Effector CD4-positive, alpha-beta T cell (primary cell): ENCODE measurements around the gene KDM8.
A peak's percentile ranks its signal among the peaks of the same experiment; 100 is the strongest.

Source experiments
- DNase-seq: peaks from one replicate; pipeline ENCODE4 v3.0.0-alpha.2; 2020

The KDM8 gene

DNA sequence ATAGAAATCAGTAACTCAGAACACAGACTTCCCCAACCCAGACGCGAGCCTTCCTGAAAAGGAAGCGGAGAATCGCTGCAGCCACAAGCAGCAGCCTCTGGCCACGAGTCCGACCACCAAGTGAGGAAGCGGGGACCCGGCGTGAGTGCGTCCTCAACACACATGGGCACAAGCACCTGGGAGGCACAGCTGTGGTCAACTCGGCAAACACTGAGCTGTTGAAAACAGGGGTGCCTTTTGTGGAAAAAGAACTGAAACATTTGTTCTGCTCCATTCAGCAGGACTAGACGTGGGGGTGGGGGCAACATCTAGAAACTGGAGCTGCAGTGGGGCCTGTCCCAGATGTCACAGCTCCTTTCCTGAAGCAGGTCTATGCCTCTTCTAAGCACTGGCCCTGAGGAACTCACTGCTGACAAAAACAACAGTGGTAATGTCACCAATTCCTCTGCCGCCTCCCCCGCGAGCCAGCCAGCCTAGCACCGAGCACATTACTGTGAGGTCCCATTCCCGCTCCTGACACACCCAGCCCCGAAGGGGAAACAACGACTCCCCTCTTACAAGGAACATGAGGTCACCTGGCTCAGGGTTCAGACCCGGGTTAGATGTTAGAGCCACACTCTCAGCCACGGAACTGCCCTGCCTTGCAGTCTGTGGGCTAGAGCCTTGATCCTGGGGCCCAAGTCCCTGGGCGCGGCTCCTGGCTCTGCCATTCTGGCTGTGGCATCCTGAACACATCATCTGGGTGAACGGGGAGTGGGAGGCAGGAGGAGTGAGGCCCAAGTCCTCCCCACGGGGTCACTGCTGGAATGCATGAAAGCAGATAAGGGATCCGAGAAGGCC lies 29.0 kb downstream of the KDM8 start:
- DNase-seq, result no peak

DNA sequence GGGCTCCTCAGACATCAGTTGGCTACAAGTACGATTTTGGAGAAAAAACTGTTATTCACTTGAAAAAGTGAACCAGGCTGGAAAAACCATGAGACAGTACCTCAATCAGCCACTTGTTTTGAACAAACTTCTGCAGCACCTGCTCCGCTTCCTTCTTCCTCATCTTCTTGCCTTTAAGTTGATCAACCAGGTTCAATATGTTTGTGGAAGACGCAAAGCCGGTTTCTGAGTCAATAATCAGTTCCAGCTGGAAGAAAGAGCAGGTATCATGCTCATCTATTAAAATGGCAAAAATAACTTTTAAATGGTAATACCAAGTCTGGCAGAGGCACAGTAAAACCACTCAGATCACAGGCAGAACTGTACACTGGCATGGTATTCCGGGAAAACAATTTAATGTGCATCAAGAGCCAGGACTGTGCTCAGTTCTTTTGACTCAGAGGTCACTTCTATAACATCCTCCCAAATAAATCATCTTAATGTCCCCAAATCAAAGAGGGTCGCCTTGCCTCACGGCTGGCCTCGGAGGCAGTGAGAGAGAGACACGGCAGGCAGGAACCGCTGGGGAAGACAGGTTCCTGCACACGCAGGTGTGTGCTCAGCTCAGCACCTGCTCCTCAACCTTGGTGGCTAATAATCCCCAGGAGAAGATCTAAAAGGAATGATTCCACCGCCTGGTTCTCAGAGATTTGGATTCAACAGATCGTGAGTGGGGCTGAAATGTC lies 29.7 kb downstream of the KDM8 start:
- DNase-seq, result no peak

DNA sequence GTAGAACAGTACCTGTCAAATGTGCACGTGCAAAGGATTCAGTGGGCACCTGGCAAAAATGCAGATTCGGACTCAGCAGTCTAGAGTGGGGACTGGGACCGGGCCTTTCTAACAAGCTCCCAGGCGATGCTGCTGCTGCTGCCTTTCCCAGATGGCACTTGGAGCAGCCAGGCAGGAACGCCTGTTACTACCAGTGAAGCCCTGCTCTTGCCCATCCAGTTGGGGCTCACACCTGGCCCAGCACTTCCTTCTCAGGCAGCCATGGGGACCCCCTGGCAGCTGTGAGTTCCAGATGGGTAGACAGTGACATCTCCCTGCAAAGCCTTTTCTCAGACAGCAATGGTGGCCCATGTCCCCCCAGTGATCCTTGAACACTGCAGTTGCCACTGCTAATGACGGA lies 30.4 kb downstream of the KDM8 start:
- no peak for DNase-seq

DNA sequence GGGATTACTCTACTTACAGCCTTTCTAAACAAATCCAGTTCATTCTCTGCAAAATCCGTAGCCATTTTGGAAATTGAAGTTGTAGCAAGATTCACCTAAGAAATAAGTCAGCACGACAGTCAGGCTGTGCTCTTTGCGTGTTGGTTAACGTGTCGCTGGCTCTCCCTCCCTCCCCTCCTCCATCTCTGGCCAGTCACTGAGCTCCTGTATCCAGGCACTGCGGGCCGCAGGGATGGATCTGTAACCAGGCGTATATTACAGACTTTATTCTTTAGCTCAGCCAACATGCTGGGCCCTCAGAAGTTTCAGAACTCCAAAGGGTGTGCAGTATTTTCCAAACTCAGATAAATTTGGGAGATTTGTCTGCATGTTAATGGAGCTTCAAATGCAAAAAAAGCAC lies 30.8 kb downstream of the KDM8 start:
- no peak for DNase-seq

DNA sequence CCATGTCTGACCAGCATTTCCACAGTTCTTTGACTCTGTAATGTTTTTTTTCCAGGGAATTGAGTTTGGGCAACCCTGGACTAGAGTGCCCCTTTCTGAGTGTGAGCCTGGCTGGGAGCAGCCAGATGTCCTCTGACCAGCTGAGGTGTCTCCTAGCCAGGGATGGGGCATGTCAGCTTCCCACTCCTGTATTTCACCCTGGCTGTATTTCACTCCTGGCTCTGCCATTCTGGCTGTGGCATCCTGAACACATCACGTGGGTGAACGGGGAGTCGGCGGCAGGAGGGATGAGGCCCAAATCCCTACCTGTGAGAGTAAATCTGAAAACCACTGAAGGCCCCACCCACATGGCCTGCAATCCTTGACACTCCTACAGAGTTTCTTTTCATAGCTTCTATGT lies 31.3 kb downstream of the KDM8 start:
- DNase-seq, result no peak

DNA sequence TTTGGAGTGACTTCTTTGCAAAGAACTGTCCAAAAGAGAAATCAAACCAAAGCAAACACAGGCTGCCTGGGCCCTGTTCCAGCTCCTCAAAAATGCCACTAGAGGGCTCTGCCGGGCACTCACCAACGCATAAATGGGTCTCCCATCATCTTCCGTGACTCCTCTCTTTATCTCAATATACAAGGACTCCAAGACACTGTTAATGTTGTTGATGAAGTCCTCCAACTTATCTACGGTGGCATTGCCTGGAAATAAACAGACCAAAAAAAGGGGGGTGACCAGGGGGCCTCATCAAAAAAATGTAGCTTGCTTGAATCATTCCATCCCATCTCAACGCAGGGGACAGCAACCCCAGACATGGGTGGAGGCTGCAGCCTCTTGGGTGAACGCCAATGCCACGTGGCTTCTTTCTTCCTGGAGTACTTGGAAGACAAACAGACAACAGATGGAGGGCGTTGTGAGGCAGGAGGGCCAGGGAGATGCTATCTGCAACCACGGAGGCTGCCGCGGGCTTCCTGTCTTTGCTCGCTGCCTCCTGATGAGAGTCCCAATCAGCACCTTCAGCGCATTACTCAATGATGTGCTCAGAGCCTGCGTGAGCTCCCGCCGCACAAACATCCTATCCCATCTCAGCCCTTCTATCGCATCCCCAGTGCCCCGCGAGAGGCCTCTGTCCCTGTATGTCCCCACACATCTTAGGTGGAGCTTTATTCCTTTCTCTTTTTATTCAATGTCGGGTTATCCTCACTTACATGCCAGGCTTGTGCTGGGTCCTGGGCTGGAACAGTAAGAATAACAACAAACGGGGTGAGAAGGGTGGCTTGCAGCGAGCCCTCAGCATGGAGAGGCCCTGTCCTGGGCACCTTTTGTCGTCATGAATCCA lies 32.0 kb downstream of the KDM8 start:
- peak; percentile 91 for DNase-seq

DNA sequence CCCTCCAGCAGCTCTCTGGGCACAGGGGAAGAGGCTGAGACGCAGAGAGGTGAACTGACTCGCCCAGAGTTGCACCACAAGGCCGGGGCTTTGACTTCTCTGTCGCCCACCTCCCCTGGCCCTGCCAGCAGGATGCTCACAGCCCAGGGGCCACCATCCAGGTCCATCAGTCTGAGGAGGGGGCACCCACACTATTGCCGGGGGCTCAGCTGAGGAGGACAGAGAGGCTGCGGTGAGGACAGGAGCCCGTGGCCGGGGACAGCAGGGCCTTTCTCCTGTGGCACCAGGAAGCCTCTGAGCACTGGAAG lies 32.6 kb downstream of the KDM8 start:
- peak; percentile 32 for DNase-seq

DNA sequence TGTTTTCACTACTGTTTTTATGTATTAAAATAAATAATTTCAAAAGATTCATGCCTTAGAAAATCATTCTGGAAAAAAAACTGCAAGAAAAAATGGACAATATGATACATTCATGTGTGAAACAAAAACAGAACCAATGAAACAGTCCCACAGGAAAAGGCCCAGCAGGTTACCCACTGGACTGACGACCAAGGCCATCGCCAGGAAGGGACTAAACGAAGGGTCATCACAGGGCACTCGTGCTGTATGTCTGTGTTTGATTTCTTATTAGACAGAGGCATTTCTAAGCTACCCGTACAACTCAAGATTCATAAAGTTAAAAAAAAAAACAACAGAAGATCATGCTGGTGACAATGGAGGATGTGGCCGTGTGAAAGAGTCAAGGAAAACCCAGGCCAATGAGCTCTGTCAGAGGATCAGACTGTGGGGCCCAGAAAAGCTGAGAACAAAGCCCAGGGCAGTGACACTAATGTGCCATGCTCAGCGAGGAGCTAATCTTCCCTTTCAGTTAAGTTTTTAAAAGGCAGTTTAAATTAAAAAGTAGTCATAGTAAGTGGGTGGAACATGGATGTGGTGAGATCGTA lies 33.4 kb downstream of the KDM8 start:
- DNase-seq, result no peak

DNA sequence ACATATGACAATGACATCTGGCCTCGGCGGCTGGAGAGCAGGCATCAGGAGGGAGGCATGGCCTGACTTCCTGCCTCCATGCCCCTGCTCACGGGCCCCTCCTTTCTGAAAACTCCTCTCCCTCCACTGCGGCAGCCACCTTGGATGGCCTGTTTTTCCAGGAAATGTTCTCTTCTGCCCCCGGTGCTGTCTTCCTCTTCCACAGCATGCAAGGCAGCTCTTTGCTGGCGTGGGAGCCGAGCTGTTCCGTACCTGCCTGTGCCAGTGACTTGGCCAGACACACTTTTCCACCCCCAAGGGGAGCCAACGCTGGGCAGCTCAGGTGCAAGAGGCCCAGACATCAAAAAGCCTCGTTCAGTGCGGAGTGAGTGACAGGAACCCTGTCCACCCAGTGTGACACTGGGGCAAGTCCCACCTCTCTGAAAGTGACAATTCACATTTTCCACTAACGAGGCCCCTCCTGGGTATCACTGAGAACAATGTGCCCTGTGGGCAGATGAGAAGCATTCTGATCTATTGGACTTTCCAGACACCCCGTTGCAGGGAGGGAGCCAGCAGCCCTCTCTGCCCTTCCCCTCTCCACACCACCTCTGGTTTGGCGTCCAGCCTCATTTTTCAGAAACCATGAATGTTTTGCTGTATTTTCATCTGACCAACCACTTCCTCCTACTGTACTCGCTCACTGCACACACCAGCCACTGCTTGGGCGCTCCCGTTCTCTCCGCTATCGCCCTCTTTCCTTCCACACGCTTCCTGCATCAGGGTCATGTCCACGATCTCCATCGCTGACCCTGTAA lies 34.1 kb downstream of the KDM8 start:
- peak; percentile 61 for DNase-seq

DNA sequence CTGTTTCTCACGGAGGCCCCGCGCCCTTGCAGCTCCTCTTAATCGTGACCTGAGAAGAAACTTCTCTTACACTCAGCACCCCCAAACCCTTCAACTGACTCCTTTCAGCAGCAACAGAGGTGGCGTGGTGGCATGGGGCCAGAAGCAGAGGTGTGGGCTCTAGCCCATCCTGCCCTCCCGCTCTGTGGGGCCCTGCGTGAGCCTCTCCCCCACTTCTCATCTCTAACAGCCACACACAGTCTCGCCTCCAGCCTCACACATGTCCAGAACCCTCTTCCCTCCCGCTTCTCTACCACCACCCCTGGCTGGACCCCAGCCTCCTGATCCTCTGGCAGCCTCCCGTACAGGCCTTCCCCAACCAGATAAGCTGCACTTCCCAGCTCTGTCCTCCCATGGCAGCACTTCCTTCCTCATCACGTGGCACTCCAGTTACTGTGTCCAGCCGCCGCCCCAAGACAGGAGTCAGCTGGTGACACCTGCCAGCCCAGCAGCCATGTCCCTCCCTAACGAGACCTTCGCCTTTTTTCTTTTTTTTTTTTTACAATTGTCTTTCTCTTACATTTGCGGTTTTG lies 34.8 kb downstream of the KDM8 start:
- DNase-seq, result no peak

DNA sequence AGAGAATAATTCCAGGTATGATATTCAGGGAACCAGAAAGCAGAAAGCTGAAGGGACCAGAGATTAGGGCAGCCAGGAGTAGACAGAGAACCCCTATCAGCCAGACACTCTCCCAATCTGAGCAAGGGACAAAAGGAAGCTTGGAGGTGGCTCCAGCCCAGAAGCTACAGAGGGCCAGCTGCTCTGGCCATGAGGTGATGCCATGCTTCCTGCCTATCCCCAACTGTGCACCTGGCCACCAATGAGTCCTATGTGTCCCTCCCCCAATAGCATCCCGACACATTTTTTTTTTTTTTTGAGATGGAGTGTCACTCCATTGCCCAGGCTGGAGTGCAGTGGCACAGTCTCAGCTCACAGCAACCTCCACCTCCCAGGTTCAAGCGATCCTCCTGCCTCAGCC lies 35.3 kb downstream of the KDM8 start:
- DNase-seq, result no peak

DNA sequence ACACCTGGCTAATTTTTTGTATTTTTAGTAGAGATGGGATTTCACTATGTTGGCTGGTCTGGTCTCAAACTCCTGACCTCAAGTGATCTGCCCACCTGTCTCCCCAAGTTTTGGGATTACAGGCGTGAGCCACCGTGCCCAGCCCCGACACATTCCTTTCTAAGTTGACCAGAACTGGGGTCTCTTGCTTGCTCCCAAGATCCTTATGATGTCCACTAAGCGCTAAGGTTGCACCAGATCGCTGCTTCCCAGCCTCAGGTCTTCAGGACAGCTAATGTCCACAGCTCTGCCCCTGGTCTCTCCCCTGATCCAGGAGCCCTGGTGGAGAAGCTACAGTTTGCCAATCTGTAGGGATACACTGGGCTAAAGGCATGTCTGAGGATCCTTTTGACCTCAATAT lies 35.7 kb downstream of the KDM8 start:
- DNase-seq, result no peak

DNA sequence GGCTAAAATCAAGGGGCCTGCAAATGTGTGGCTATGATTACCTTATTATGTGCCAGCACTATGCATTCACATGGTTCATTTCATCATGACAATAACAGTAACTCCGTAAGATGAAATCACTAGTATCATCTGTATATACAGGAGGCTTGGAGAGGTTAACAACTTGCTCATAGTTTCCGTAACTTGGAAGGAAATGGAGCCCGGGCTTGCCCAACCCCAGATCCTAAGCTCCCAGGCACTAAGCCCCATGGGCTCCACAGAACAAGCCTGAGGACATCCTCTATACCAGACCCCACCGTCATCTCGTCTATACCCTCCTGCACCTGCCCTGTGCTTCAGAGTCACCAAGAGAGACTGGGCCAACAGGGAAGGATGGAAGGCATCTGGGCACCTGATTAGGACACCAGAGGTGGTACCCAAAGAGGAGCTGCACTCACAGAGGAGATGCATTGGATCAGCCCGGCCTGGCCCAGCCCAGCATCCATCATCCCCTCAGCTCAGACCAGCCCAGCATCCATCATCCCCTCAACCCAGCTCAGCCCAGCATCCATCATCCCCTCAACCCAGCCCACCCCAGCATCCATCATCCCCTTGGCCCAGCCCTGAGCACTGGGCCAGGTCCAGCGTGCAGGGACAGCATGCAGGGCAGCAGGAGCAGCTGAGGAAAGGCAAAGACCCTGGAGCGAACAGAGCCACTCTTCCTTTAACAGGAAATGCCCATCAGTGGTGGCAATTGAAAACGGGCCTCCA lies 36.8 kb downstream of the KDM8 start:
- no peak for DNase-seq

DNA sequence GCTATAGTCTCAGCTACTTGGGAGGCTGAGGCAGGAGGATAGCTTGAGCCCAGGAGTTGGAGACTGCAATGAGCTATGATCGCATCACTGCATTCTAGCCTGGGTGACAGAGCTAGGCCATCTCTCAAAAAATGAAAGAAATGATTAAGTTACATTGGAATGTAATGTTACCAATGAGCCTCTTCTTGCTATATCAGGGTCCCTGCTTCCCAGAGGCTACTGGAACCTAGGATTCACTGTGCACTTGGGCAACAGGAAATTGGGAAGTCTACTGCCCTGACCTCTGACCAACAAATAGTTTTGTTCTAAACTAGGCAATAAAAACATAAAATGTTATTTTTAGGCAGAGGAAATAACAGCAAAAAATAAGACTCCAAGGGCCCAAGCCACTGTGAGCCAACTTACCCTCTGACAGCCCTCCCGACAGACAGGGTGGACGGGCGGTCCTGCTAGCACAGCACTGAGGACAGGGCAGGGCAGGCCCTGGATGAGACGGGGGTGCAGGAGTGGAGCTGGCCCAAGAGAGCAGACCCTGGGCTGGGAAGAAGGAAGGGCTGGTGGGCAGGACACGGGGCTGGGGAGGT lies 37.7 kb downstream of the KDM8 start:
- DNase-seq, result no peak

DNA sequence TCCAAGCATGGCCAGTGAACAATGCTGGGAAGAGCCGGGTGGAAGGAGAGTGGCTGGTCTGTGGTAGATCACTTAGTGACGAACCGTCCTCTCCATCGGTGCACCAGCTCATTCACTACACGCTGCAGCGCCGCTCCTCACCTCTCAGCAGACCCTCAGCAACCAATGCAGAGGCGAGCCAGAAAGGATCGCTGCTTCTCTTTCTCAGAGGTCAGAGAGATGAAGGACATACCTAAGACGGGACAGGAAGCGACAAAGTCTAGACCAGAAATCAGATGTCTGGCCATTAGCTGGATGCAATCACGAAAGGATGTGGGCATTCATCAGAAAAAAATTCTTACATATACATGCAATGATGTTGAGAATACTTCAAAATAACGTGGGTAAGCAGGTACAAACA lies 38.3 kb downstream of the KDM8 start:
- no peak for DNase-seq

DNA sequence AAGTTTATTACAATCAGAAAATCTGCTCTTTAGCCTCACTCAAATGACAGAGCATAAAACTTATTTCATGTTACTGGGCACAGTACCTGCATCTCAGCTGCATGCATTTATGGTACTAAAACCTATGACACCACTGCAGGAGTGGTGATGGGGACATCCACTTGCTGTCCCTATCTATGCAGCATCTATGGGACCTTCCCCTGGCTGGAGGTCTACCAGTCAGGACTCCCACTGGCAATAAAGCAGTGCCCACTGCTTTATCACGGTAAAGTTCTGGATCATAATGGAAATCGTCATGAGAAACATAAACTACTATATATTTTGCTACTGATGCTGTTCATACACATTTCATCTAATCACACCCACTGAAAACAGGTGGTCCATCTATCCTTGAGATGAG lies 39.1 kb downstream of the KDM8 start:
- no peak for DNase-seq

DNA sequence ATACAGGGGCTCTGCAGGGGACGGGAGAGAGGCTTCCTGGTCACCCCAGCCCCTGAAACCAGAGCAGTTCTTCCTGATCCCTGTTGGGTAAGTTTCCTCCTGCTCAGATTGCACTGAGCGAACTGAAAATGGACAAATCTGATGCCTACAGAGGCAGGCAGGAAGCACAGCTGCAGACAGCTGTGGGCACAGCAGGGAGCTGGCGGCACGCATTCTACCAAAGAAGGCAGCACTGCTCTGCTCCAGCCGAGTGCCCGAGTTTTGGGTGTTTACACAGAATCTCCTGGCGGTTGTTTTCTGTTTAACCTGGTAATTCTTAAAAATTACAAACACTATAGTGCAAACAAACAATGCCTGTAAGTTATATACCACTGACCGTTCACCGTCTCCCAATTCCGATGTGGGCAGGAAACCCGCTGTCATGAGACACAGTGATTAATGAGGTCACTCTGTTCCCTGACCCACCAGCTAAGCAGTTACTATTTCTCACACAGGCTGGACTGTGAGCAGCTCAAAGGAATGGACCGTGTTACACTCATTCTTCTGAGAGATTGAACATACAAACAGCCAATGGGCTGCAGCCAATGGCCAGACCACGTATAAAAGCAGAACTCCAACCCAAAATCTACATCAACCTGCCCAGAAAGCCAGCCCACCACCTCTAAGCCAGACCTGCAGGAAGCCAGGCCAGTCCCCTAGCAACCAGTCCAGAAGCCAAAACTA lies 39.7 kb downstream of the KDM8 start:
- no peak for DNase-seq

DNA sequence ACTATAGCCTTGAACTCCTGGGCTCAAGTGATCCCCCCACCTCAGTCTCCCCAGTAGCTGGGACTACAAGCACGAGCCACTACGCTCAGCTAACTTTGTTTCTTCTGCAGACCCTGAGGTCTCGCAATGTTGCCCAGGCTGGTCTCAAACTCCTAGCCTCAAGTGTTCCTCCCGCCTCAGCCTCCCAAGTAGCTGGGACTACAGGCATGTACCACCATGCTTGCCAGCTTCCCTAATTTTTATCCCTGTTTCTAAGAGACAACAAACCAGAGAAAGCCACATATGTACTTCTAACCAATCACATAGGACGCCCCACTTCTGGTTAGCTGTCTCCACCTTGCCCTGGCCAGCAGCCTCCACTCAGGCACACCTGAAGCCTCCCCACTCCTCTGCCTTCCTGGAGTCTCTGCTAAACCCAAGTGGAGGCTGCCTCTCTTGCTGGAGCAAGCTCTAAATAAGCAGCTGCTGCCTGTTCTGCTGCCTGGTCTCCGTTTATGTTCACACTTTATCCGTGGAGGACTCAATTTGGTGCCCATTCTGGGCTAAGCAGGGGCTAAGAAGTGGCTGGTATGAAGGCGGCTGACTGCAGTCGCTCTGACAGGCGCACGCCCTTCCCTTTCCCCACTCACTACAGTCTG lies 40.5 kb downstream of the KDM8 start:
- DNase-seq, result no peak

DNA sequence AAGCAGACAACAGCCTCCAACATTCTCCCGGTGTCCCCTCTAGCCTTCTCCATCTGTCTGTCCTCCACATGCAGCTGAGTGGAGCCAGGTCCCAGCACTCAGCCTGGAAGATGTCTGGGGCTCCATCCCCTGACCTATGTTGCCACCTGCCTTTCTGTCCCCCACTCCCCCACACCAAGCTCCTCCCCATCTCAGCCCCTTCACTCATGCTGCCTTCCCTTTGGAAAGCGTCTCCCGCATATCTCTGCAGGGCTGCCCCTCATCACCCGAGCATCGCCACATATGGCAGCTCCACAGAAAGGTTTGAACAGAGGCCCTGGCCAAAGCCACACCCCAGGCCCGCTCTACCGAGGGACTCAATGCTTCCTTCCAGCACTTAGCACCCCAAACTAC lies 41.0 kb downstream of the KDM8 start:
- DNase-seq, result no peak
